ENCODE measurements around the gene CAMK1D.

- TF ChIP-seq EZH2 (IDR thresholded peaks at IDR 0.05; ENCODE audit: borderline replicate concordance, low read depth, low read length, severe bottlenecking) (no peak), CTCF (IDR thresholded peaks at IDR 0.05; ENCODE audit: borderline replicate concordance, extremely low read depth, low read length, poor library complexity, severe bottlenecking) (no peak)
Observed at GRCh38 chr10:12717981-12718707, 368.8 kb downstream of the CAMK1D start.

All from DND-41 (cell line).